Vagina (tissue), 2 donors: ENCODE results near the gene CCDC159. TPM values are rescaled to one million over a fixed set of nuclear protein-coding genes. Genes with fewer than 3 reads are reported as not detected.

Experiments used
- DNase-seq, 2 donors: peaks; one replicate each; pipeline ENCODE4 v3.0.0-alpha.2; 2017; ENCODE audit errors: extremely low spot score in 2 of 2
- H3K27ac ChIP-seq: fragments of 200-600 bp; sonication (generic); one replicate; pipeline ENCODE4 v1.5.1; 2019
- H3K27me3 ChIP-seq: fragments of 200-600 bp; sonication (generic); one replicate; pipeline ENCODE4 v1.5.1; 2019
- H3K36me3 ChIP-seq, 2 donors: fragments of 200-600 bp; sonication (generic); one replicate each; pipeline ENCODE4 v1.5.1; 2017 to 2019
- H3K4me1 ChIP-seq: fragments of 200-600 bp; sonication (generic); one replicate; pipeline ENCODE4 v1.5.1; 2019
- H3K4me3 ChIP-seq, 2 donors: fragments of 200-600 bp; sonication (generic); 1 replicate in 1 of 2; 2 replicates in 1 of 2; pipeline ENCODE4 v1.5.1; 2016 to 2019
- H3K9me3 ChIP-seq: fragments of 200-600 bp; sonication (generic); one replicate; pipeline ENCODE4 v1.5.1; 2019
- CTCF ChIP-seq, 3 experiments: fragments of 450-650 bp in 2 of 3; fragments of 200-600 bp in 1 of 3; sonication (generic) in 1 of 3; IDR thresholded peaks; one replicate each; pipeline ENCODE4 v1.5.1; 2017 to 2019; ENCODE audit warnings: antibody characterized with exemption in 3 of 3, mild to moderate bottlenecking in 2 of 3, moderate library complexity in 2 of 3
- POLR2A ChIP-seq, 2 donors: fragments of 450-650 bp; IDR thresholded peaks; one replicate each; pipeline ENCODE4 v1.6.1; 2017; ENCODE audit warnings: antibody characterized with exemption in 2 of 2, mild to moderate bottlenecking in 2 of 2, moderate library complexity in 2 of 2
- POLR2AphosphoS5 ChIP-seq, 2 donors: sonication (generic); formaldehyde crosslinking; IDR thresholded peaks; one replicate each; pipeline ENCODE4 v1.9.0; 2017; ENCODE audit warnings: antibody characterized with exemption in 2 of 2, mild to moderate bottlenecking in 2 of 2, low read depth in 1 of 2; ENCODE audit not compliant: insufficient read depth in 1 of 2
- intact Hi-C: fragments of 100-400 bp; cut with DNase I; formaldehyde crosslinking; loops from one replicate; pipeline ENCODE4 v1.15.1; 2023
- total RNA-seq: library from RNA; depleted of rRNA; stranded (reverse); fragments of >200 nt; gene quantifications from one replicate; pipeline ENCODE4 v1.2.3, GENCODE V29; 2016

Gene CCDC159
- total RNA-seq, 1 donor from 2014 or later, result 24.1 TPM

DNA sequence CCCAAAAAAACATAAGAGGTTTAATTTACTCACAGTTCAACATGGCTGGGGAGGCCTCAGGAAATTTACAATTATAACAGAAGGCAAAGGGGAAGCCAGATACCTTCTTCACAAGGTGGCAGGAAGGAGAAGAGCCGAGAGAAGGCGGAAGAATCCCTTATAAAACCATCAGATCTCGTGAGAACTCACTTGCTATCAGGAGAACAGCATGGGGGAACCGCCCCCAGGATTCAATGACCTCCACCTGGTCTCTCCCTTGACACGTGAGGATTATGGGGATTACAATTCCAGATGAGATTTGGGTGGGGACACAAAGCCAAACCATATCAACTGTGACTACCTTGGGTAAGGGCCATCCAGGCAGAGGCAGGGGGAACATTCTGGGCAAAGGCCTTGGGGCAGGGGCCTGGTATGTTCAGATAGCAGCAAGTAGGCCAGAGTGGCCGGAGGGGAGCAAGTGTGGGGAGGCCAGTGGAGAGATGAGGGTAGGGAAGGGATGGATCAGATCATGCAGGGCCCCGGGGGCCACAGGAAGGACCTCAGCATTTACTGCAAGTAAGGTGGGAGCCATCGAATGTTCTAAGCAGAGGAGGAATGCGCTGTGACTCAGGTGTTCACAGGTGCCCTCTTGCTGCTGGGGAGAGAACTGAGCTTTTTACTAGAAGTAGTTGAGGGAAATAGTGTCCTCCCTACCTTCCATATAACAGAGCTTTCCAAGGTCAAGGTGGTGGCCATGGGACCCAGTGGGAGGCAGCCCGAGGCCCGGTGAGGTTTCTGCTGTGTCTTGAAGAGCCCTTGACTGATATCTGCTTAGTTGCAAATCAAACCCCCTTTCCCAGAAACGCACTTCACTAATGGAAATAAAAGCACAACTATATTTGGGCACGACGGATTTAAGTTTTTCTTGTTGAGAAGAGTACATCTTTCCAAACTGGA, 24.9 kb upstream of the CCDC159 start:
- no peak for DNase-seq
- intact Hi-C loops, result no loop called here
- Histone ChIP-seq H3K4me1 (peaks cover 26% of the 10 kb centered on the region), H3K27ac (peak overlapping the region; percentile 5), H3K4me3 (no peak overlapping the region), H3K9me3 (no peaks in the 10 kb centered on the region), H3K36me3 (peaks cover 0 to 14% of the 10 kb centered on the region in 2 donors), H3K27me3 (no peaks in the 10 kb centered on the region)
- TF ChIP-seq POLR2A (IDR thresholded peaks at IDR 0.05), result no peak
- no peak for TF ChIP-seq POLR2AphosphoS5 (IDR thresholded peaks at IDR 0.05; ENCODE audit: insufficient read depth in 1 of 2, low read depth in 1 of 2)
- no peak for TF ChIP-seq CTCF (IDR thresholded peaks at IDR 0.05)

DNA sequence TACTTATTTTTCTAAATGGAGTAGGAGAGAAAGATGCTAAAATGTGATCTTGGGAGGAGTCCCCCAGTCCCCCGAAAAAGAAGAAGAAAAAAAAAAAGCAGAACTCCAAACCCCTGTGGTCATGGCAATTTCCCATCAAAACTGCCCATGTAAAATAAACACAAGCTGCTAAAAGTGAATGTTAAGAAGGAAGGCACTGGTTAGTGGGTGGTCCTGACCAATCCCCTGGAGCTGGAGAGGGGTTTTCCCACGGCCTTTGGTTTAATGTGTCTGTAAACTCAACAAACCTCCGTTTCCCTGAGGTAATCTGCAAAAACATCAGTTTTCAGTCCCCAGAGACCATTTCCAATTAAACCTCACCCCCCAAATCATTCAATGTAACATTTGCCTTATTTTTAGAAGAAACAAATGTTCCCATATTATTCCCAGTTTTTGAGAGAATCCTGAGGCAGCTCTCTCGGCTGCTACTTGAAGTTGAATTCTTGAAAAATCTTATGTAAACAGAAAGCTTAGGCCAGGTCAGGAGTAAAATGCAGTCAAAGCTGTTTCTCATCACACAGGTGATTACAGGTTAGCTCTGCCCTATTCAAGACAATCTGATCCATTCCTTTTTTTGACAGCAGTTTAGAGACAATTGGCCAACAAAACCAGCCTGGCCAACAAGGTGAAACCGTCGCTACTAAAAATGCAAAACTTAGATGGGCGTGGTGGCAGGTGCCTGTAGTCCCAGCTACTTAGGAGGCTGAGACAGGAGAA, 23.9 kb upstream of the CCDC159 start:
- Histone ChIP-seq H3K4me1 (peaks cover 26% of the 10 kb centered on the region), H3K9me3 (no peaks in the 10 kb centered on the region), H3K36me3 (peaks cover 0 to 20% of the 10 kb centered on the region in 2 donors), H3K27ac (peak overlapping the region; percentile 43), H3K4me3 (no peak overlapping the region), H3K27me3 (no peaks in the 10 kb centered on the region)
- intact Hi-C loops, result no loop called here
- no peak for TF ChIP-seq POLR2A (IDR thresholded peaks at IDR 0.05)
- no peak for TF ChIP-seq CTCF (IDR thresholded peaks at IDR 0.05)
- no peak for TF ChIP-seq POLR2AphosphoS5 (IDR thresholded peaks at IDR 0.05; ENCODE audit: insufficient read depth in 1 of 2, low read depth in 1 of 2)
- DNase-seq, result no peak

DNA sequence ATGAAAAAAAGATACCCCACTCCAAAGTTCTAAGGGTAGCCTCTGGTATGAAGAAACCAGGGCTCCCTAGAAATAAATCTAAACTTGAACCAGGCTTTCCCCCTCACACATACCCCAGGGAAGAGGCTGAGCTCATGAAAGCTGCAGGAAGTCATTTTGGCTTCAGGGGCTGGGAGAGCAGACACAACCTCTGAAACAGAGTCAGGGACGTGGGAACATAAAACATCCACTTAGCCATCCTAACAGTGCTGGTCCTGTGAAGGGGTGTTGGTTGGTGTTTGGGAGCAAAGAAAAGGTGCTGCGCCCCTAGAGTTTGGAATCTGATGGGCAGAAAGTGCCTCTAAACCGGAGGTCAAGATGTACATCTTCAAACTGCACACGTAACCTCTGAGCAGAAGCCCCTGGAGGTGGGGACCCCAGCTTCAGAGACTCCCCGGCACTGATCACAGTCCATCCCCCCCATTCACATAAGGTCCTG, 22.7 kb upstream of the CCDC159 start:
- DNase-seq, result no peak
- Histone ChIP-seq H3K4me1 (peaks cover 26% of the 10 kb centered on the region), H3K36me3 (peaks cover 0 to 22% of the 10 kb centered on the region in 2 donors), H3K9me3 (no peaks in the 10 kb centered on the region), H3K27me3 (no peaks in the 10 kb centered on the region), H3K27ac (peak overlapping the region; percentile 84), H3K4me3 (peak overlapping the region in 1 of 2 donors; percentile 9)
- no peak for TF ChIP-seq POLR2A (IDR thresholded peaks at IDR 0.05)
- no peak for TF ChIP-seq CTCF (IDR thresholded peaks at IDR 0.05)
- TF ChIP-seq POLR2AphosphoS5 (IDR thresholded peaks at IDR 0.05; ENCODE audit: insufficient read depth in 1 of 2, low read depth in 1 of 2), result no peak
- intact Hi-C loops, result no loop called here

- H3K4me1 ChIP-seq, result peaks cover 26% of the 10 kb centered on the region
- TF ChIP-seq POLR2A (IDR thresholded peaks at IDR 0.05) (no peak), POLR2AphosphoS5 (IDR thresholded peaks at IDR 0.05; ENCODE audit: insufficient read depth in 1 of 2, low read depth in 1 of 2) (peak; percentile 83 to 94), CTCF (IDR thresholded peaks at IDR 0.05) (no peak)
- peak in 1 of 2 donors; percentile 98 for DNase-seq
- H3K9me3 ChIP-seq, result no peaks in the 10 kb centered on the region
- H3K4me3 ChIP-seq, result peak overlapping the region in 1 of 2 donors; percentile 9
- peaks cover 0 to 27% of the 10 kb centered on the region in 2 donors for H3K36me3 ChIP-seq
- intact Hi-C loops, result no loop called here
- H3K27ac ChIP-seq, result peak overlapping the region; percentile 84
- no peaks in the 10 kb centered on the region for H3K27me3 ChIP-seq
Measured at GRCh38 chr19:11324079-11324661, 22.1 kb upstream of the CCDC159 start.
